ENCODE measurements around the gene PMIS2.

The PMIS2 gene

DNA sequence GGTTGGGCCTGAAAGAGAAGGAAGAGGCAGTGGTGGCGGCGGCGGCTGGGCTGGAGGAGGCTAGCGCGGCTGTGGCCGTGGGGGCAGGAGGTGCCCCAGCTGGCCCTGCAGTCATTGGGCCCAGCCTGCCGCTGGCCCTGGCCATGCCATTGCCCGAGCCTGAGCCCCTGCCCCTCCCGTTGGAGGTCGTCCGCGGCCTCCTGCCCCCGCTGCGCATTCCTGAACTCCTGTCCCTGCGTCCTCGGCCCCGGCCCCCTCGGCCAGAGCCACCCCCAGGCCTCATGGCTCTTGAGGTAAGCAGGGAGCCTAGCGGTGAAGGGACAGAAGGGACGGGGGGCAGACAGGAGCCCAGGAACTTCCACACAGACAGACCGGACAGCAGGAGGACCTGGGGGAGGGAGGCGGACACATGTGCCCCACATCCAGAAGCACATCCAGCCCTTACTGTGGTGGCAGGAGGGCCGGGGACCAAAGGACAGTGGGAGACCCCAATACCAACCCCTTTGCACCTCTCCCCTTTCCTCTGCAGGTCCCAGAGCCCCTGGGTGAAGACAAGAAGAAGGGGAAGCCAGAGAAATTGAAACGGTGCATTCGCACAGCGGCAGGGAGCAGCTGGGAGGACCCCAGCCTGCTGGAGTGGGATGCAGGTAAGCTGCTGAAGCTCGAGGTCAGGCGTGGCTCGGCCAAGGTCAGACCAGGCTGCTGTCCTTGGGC is 47.9 kb downstream of the PMIS2 start:
- H3K27ac ChIP-seq (ENCODE audit: low read depth, low read length): no peak overlapping the region
- no peak overlapping the region for H3K4me3 ChIP-seq (ENCODE audit: low read depth, low read length)
- H3K79me2 ChIP-seq (ENCODE audit: control insufficient read depth, insufficient read depth, low read length, unreplicated experiment): peaks cover 8% of the 10 kb centered on the region
- H3K27me3 ChIP-seq (ENCODE audit: insufficient read depth, low read length): no peaks in the 10 kb centered on the region
- no peak overlapping the region for H2AFZ ChIP-seq (ENCODE audit: low read length, unreplicated experiment)
- H3K36me3 ChIP-seq (ENCODE audit: insufficient read depth, low read length): no peaks in the 10 kb centered on the region; the same call in 1 of the 2 replicates
- no peaks in the 10 kb centered on the region for H3K4me1 ChIP-seq (ENCODE audit: control insufficient read depth, insufficient read depth, low read length, unreplicated experiment)

DNA sequence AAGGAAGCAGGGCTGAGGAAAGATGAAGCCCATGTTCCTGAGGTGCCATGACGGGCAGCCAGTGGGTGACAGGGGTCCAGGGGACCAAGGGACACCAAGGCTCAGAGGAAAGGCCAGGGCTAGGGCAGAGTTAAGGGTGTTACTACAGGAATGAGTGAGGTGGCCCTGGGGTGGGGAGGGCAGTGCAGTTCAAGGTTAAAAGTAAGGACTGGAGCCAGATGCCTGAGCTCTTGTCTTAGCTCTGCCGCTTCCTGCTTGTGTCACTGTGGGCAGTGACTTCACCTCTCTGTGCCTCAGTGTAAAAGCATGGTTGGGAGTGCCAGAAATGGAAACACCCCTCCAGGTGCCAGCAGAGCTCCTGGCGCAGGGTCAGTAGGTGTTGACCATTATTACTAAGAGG is 50.7 kb downstream of the PMIS2 start:
- Histone ChIP-seq H3K27me3 (ENCODE audit: insufficient read depth, low read length) (no peaks in the 10 kb centered on the region), H3K79me2 (ENCODE audit: control insufficient read depth, insufficient read depth, low read length, unreplicated experiment) (no peaks in the 10 kb centered on the region), H3K36me3 (ENCODE audit: insufficient read depth, low read length) (no peaks in the 10 kb centered on the region; the same call in 1 of the 2 replicates), H3K4me1 (ENCODE audit: control insufficient read depth, insufficient read depth, low read length, unreplicated experiment) (peaks cover 5% of the 10 kb centered on the region), H3K27ac (ENCODE audit: low read depth, low read length) (no peak overlapping the region), H2AFZ (ENCODE audit: low read length, unreplicated experiment) (no peak overlapping the region), H3K4me3 (ENCODE audit: low read depth, low read length) (no peak overlapping the region)
